Thyroid gland (tissue), 4 donors: ENCODE measurements around the gene TNNI2. TPM values are rescaled to one million over a fixed set of nuclear protein-coding genes. Genes with fewer than 3 reads are reported as not detected.
"Not testable (repeated sequence)": the region's sequence is repeated elsewhere in the genome, so short reads cannot be mapped to it uniquely, and the experiment has no call there.

ENCODE experiments used
- DNase-seq, 2 donors: peaks; one replicate each; pipeline ENCODE4 v3.0.0-alpha.2; 2019
- H3K27ac ChIP-seq, 3 donors: fragments of 200-600 bp; sonication (generic); 1 replicate in 2 of 3; 2 replicates in 1 of 3; pipeline ENCODE4 v1.5.1; 2016 to 2019; ENCODE audit warnings: mild to moderate bottlenecking in 1 of 3, moderate library complexity in 1 of 3
- H3K27me3 ChIP-seq: fragments of 200-600 bp; sonication (generic); one replicate; pipeline ENCODE4 v1.5.1; 2019
- H3K36me3 ChIP-seq, 2 donors: fragments of 200-600 bp; sonication (generic); one replicate each; pipeline ENCODE4 v1.5.1; 2016 to 2019
- H3K4me1 ChIP-seq, 2 donors: fragments of 200-600 bp; sonication (generic); one replicate each; pipeline ENCODE4 v1.5.1; 2017 to 2019
- H3K4me3 ChIP-seq, 3 donors: fragments of 200-600 bp; sonication (generic); replicated peaks in 1 of 3; 1 replicate in 2 of 3; 2 replicates in 1 of 3; pipeline ENCODE4 v1.5.1; 2016; ENCODE audit warnings: mild to moderate bottlenecking in 1 of 3
- H3K9me3 ChIP-seq: fragments of 200-600 bp; sonication (generic); one replicate; pipeline ENCODE4 v1.5.1; 2017
- POLR2A ChIP-seq, 2 donors: fragments of 450-650 bp; IDR thresholded peaks; one replicate each; pipeline ENCODE4 v1.6.1; 2017; ENCODE audit warnings: antibody characterized with exemption in 2 of 2, mild to moderate bottlenecking in 2 of 2, moderate library complexity in 1 of 2
- WGBS, 2 donors: methylation state at CpG; one replicate each; pipeline ENCODE4 v1.1.5; 2017; 5-methylcytosine and 5-hydroxymethylcytosine counted together
- intact Hi-C: fragments of 100-400 bp; cut with DNase I; formaldehyde crosslinking; loops from one replicate; pipeline ENCODE4 v1.15.1; 2023
- total RNA-seq, 4 donors: library from RNA; depleted of rRNA; stranded (reverse); fragments of >200 nt; gene quantifications; one replicate each; pipeline ENCODE4 v1.2.3, GENCODE V29; 2016
- TF ChIP-seq, protein P1 (sequence below), 6 experiments: fragments of 200-600 bp in 3 of 6; fragments of 450-650 bp in 3 of 6; sonication (generic) in 3 of 6; IDR thresholded peaks; one replicate each; pipeline ENCODE4 v1.5.1; 2016 to 2019; ENCODE audit warnings: antibody characterized with exemption in 6 of 6, mild to moderate bottlenecking in 2 of 6, inconsistent platforms in 1 of 6, moderate library complexity in 1 of 6

Gene TNNI2
- total RNA-seq, 4 donors from 2014 or later = not detected

GRCh38 chr11:1797391-1798125 is 41.2 kb upstream of the TNNI2 start:
- no peak for TF ChIP-seq POLR2A (IDR thresholded peaks at IDR 0.05)
- H3K36me3 ChIP-seq = no peaks in the 10 kb centered on the region
- H3K4me3 ChIP-seq = no peak overlapping the region
- no peaks in the 10 kb centered on the region for H3K9me3 ChIP-seq
- H3K27me3 ChIP-seq = no peaks in the 10 kb centered on the region
- WGBS, 2 donors = 86 to 88% methylated on average over 14 of the region's 14 CpGs
- intact Hi-C loops = no loop called here
- no peak overlapping the region for H3K27ac ChIP-seq
- no peak for DNase-seq
- H3K4me1 ChIP-seq = no peaks in the 10 kb centered on the region

DNA sequence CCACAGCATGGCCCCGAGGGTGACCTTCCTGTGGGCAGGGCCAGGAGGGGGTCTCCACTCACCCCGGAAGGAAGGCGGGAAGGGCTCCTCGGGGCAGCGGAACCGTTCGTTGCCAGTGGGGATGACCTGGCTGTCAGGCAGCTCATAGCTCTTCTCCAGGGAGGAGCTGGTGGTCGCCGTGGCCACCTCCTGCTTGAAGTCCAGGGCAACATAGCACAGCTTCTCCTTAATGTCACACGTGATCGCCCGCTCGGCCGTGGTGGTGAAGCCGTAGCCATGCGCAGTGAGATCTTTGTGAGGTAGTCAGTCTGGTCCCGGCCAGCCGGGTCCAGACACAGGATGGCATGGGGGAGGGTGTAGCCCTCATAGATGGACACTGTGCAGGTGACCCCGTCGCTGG is 35.5 kb upstream of the TNNI2 start:
- no peaks in the 10 kb centered on the region for H3K9me3 ChIP-seq
- WGBS, 2 donors = 91 to 93% methylated on average over 18 to 19 of the region's 20 CpGs
- intact Hi-C loops = no loop called here
- no peaks in the 10 kb centered on the region for H3K36me3 ChIP-seq
- no peaks in the 10 kb centered on the region for H3K27me3 ChIP-seq
- no peak for DNase-seq
- no peaks in the 10 kb centered on the region for H3K4me1 ChIP-seq
- no peak overlapping the region for H3K4me3 ChIP-seq
- TF ChIP-seq, protein P1, sequence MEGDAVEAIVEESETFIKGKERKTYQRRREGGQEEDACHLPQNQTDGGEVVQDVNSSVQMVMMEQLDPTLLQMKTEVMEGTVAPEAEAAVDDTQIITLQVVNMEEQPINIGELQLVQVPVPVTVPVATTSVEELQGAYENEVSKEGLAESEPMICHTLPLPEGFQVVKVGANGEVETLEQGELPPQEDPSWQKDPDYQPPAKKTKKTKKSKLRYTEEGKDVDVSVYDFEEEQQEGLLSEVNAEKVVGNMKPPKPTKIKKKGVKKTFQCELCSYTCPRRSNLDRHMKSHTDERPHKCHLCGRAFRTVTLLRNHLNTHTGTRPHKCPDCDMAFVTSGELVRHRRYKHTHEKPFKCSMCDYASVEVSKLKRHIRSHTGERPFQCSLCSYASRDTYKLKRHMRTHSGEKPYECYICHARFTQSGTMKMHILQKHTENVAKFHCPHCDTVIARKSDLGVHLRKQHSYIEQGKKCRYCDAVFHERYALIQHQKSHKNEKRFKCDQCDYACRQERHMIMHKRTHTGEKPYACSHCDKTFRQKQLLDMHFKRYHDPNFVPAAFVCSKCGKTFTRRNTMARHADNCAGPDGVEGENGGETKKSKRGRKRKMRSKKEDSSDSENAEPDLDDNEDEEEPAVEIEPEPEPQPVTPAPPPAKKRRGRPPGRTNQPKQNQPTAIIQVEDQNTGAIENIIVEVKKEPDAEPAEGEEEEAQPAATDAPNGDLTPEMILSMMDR (IDR thresholded peaks at IDR 0.05) = no peak
- no peak for TF ChIP-seq POLR2A (IDR thresholded peaks at IDR 0.05)
- H3K27ac ChIP-seq = no peak overlapping the region

DNA sequence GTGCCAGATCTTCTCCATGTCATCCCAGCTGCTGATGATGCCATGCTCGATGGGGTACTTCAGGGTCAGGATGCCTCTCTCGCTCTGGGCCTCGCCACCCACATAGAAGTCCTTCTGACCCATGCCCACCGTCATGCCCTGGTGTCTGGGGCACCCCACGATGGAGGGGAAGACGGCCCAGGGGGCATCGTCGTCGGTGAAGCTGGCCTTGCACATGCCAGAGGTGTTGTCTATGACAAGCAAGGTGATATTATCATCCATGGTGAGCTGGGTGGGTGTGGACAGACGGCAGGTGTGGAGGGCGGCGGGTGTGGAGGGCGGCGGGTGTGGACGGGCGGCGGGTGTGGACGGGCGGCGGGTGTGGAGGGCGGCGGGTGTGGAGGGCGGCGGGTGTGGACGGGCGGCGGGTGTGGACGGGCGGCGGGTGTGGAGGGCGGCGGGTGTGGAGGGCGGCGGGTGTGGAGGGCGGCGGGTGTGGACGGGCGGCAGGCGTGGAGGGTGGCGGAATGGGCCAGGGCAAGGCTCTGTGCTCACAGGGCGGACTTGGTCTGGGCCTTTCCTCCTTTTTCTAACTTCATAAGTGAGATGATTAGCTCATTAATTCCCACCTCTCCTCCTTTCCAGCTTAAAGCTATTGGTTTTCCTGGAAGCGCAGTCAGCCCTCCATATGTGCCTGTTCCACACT is 34.8 kb upstream of the TNNI2 start:
- 90% methylated on average over 26 of the region's 42 CpGs for WGBS, 2 donors
- H3K9me3 ChIP-seq, H3K36me3 ChIP-seq, intact Hi-C loops, H3K4me1 ChIP-seq, H3K27me3 ChIP-seq, DNase-seq, H3K4me3 ChIP-seq, H3K27ac ChIP-seq: not testable (repeated sequence)

- H3K27ac ChIP-seq = no peak overlapping the region
- H3K27me3 ChIP-seq = no peaks in the 10 kb centered on the region
- TF ChIP-seq POLR2A (IDR thresholded peaks at IDR 0.05) = no peak
- TF ChIP-seq, protein P1 (IDR thresholded peaks at IDR 0.05) = no peak
- H3K4me3 ChIP-seq = no peak overlapping the region
- DNase-seq = no peak
- no peaks in the 10 kb centered on the region for H3K36me3 ChIP-seq
- no peaks in the 10 kb centered on the region for H3K4me1 ChIP-seq
- WGBS, 2 donors = 81 to 93% methylated on average over 15 of the region's 15 CpGs
- intact Hi-C loops = no loop called here
- H3K9me3 ChIP-seq = no peaks in the 10 kb centered on the region
Observed at GRCh38 chr11:1805525-1805924, 33.3 kb upstream of the TNNI2 start.

DNA sequence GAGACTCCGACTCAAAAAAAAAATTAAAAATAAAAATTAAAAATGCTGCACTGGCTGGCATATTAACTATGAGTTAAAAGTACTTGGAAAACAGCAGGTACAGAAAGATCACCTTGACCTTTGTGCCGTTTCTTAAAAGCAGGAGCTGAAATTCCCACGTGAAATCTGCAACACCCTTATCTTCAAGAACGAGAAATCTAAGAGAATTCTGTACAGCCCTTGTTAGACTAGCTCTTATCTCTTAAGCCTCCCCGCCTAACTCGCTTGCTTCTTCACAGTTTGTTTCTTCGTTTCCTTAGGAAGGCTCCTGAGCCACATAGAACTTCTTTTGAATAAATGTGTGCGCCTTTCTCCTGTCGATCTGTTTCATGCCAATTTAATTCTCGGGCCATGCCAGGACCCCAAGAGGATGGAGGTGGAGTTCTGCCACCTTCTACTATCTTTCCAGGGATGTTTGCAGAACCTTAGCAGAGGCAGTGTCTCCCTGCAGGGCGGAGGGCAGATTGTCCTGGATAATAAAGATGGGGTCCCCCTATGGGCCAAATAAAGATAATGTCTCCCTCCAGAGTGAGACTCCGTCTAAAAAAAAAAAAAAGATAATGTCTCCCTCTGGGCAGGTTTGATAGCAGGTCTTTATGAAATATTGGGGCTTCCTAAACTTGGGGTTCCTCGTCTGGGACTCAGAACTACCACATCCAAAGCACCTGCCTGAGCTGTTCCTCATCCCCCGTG is 31.4 kb upstream of the TNNI2 start:
- intact Hi-C loops = no loop called here
- Histone ChIP-seq H3K9me3 (no peaks in the 10 kb centered on the region), H3K36me3 (no peaks in the 10 kb centered on the region), H3K4me3 (no peak overlapping the region), H3K4me1 (no peaks in the 10 kb centered on the region), H3K27ac (no peak overlapping the region), H3K27me3 (no peaks in the 10 kb centered on the region)
- TF ChIP-seq, protein P1 (IDR thresholded peaks at IDR 0.05) = no peak
- TF ChIP-seq POLR2A (IDR thresholded peaks at IDR 0.05) = no peak
- WGBS, 2 donors = 63 to 64% methylated on average over 14 of the region's 14 CpGs
- DNase-seq = no peak

DNA sequence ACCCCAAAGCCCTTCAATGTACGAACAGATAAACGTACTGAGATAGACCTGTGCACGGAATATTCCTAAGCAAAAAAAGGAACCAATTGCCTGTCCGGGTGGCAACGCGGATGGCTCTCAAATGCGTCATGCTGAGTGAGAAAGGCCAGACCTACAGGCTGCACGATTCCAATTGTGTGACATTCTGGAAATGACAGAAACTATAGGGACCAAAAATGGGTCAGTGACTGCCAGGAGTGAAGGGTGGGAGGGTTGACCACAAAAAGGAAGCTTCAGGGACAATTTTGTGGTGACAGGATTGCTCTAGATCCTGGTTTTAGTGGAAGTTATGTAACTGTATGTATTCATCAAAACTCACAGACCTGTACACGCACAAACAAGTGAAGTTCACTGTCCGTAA is 28.0 kb upstream of the TNNI2 start:
- no peak overlapping the region for H3K4me3 ChIP-seq
- no peaks in the 10 kb centered on the region for H3K36me3 ChIP-seq
- H3K4me1 ChIP-seq = no peaks in the 10 kb centered on the region
- no peak for TF ChIP-seq POLR2A (IDR thresholded peaks at IDR 0.05)
- TF ChIP-seq, protein P1 (IDR thresholded peaks at IDR 0.05) = no peak
- intact Hi-C loops = no loop called here
- 76 to 86% methylated on average over 10 of the region's 10 CpGs for WGBS, 2 donors
- DNase-seq = no peak
- no peak overlapping the region for H3K27ac ChIP-seq
- no peaks in the 10 kb centered on the region for H3K9me3 ChIP-seq
- H3K27me3 ChIP-seq = no peaks in the 10 kb centered on the region
